ENCODE data around the gene PDIK1L. TPM values are rescaled to one million over a fixed set of nuclear protein-coding genes. Genes with fewer than 3 reads are reported as not detected.

The PDIK1L gene
- total RNA-seq, 1 experiment from 2014 or later = 5.6 TPM

GRCh38 chr1:26119892-26120608, 8.4 kb downstream of the PDIK1L start:
- Histone ChIP-seq H3K4me2 (ENCODE audit: insufficient read depth, insufficient read length, low read length) (no peak overlapping the region), H2BK5ac (ENCODE audit: insufficient read length, low read length) (no peak overlapping the region), H3K79me2 (ENCODE audit: insufficient read depth, low read length) (no peaks in the 10 kb centered on the region), H4K5ac (ENCODE audit: insufficient read length, low read depth, low read length) (no peak overlapping the region), H2AFZ (ENCODE audit: low read length) (no peak overlapping the region), H3K23me2 (ENCODE audit: insufficient read length, low read depth, low read length, poor library complexity, severe bottlenecking) (no peaks in the 10 kb centered on the region), H2BK12ac (ENCODE audit: insufficient read length, low read depth, low read length) (no peak overlapping the region), H4K8ac (replicated peaks; ENCODE audit: insufficient read length, low read depth, low read length) (no peak overlapping the region), H3K56ac (ENCODE audit: insufficient read length, low read depth, low read length) (no peak overlapping the region), H3K23ac (ENCODE audit: insufficient read length, low read depth, low read length) (no peak overlapping the region), H3K79me1 (ENCODE audit: insufficient read depth, low read depth, low read length, poor library complexity, severe bottlenecking) (no peaks in the 10 kb centered on the region), H4K91ac (ENCODE audit: insufficient read length, low read depth, low read length) (no peak overlapping the region), H4K20me1 (ENCODE audit: control insufficient read depth, insufficient read depth, insufficient read length) (no peaks in the 10 kb centered on the region), H3K27ac (ENCODE audit: insufficient read length, low read depth, low read length) (no peak overlapping the region), H2BK120ac (ENCODE audit: low read depth, low read length, poor library complexity, severe bottlenecking) (no peak overlapping the region), H3K4ac (ENCODE audit: low read depth, low read length) (no peak overlapping the region), H2BK15ac (ENCODE audit: low read depth, low read length) (no peak overlapping the region), H3T11ph (ENCODE audit: low read length) (no peak overlapping the region), H3K9ac (ENCODE audit: extremely low read depth, insufficient read length, low read length) (no peak overlapping the region), H3K14ac (ENCODE audit: insufficient read depth, low read length) (no peak overlapping the region), H3K27me3 (ENCODE audit: insufficient read depth, low read length) (no peaks in the 10 kb centered on the region), H2BK20ac (ENCODE audit: low read depth, low read length, poor library complexity, severe bottlenecking) (no peak overlapping the region), H2AK5ac (ENCODE audit: insufficient read length, low read length) (no peak overlapping the region), H3K9me3 (ENCODE audit: control insufficient read depth, low read depth, low read length) (no peaks in the 10 kb centered on the region), H3K18ac (ENCODE audit: insufficient read length, low read depth, low read length) (no peak overlapping the region), H3K4me1 (ENCODE audit: insufficient read depth, low read length) (no peaks in the 10 kb centered on the region)
- H3K4me1 Mint-ChIP-seq = no peaks in the 10 kb centered on the region
- H3K36me3 Mint-ChIP-seq (ENCODE audit: insufficient read depth in 1 of 3, low read depth in 3 of 3) = peaks cover 0 to 36% (median 12%) of the 10 kb centered on the region in 3 experiments; a peak in 5 of 7 replicates
- TF ChIP-seq CTCF (conservative IDR thresholded peaks at IDR 0.05) = no peak
- no peaks in the 10 kb centered on the region for H3K9me3 Mint-ChIP-seq
- H3K4me3 Mint-ChIP-seq = no peak overlapping the region
- peak overlapping the region in 1 of 3 experiments; percentile 37; a peak in 1 of 7 replicates for H3K27ac Mint-ChIP-seq
- WGBS (ENCODE audit: extremely low coverage, insufficient read length, low lambda C conversion rate) = no CpG with 5 or more reads among the region's 9 CpGs
- no peak for DNase-seq
- no peaks in the 10 kb centered on the region for H3K27me3 Mint-ChIP-seq (ENCODE audit: low read depth)
